Activated CD4-positive, alpha-beta T cell treated with anti-CD3 and anti-CD28 coated beads for 4 hours (primary cell): ENCODE measurements around the gene NT5C2.
"Not testable (repeated sequence)": the region's sequence is repeated elsewhere in the genome, so short reads cannot be mapped to it uniquely, and the experiment has no call there.

Source experiments
- DNase-seq, 2 donors: peaks; one replicate each; pipeline ENCODE4 v3.0.0-alpha.2; 2020

Gene NT5C2

GRCh38 chr10:103155471-103156085, 37.5 kb downstream of the NT5C2 start:
- DNase-seq = no peak

- DNase-seq = no peak
Measured at GRCh38 chr10:103154521-103155299, 38.4 kb downstream of the NT5C2 start.

GRCh38 chr10:103153302-103154197, 39.5 kb downstream of the NT5C2 start:
- no peak for DNase-seq

- DNase-seq = no peak
Measured at GRCh38 chr10:103149991-103150622, 43.0 kb downstream of the NT5C2 start.

GRCh38 chr10:103147645-103148044, 45.4 kb downstream of the NT5C2 start:
- no peak for DNase-seq

GRCh38 chr10:103145860-103146466, 47.1 kb downstream of the NT5C2 start:
- DNase-seq = peak in 1 of 2 donors; percentile 5

- DNase-seq = no peak
Measured at GRCh38 chr10:103145046-103145445, 48.0 kb downstream of the NT5C2 start.

- no peak for DNase-seq
Measured at GRCh38 chr10:103144041-103144440, 49.0 kb downstream of the NT5C2 start.

- not testable (repeated sequence) for DNase-seq
Measured at GRCh38 chr10:103143641-103144040, 49.4 kb downstream of the NT5C2 start.

GRCh38 chr10:103141950-103142349, 51.1 kb downstream of the NT5C2 start:
- no peak for DNase-seq

GRCh38 chr10:103140469-103140868, 52.6 kb downstream of the NT5C2 start:
- DNase-seq = no peak

GRCh38 chr10:103139803-103140202, 53.3 kb downstream of the NT5C2 start:
- DNase-seq = no peak

- not testable (repeated sequence) for DNase-seq
Measured at GRCh38 chr10:103135168-103135567, 57.9 kb downstream of the NT5C2 start.

- DNase-seq = no peak
Measured at GRCh38 chr10:103130910-103131309, 62.2 kb downstream of the NT5C2 start.

GRCh38 chr10:103130180-103130579, 62.9 kb downstream of the NT5C2 start:
- DNase-seq = not testable (repeated sequence)

GRCh38 chr10:103127241-103127640, 65.8 kb downstream of the NT5C2 start:
- DNase-seq = no peak

- no peak for DNase-seq
Measured at GRCh38 chr10:103125323-103126267, 67.5 kb downstream of the NT5C2 start.

- no peak for DNase-seq
Measured at GRCh38 chr10:103124420-103125096, 68.5 kb downstream of the NT5C2 start.

GRCh38 chr10:103123282-103124024, 69.6 kb downstream of the NT5C2 start:
- DNase-seq = no peak
